CD4-positive, CD25-positive, alpha-beta regulatory T cell (primary cell): ENCODE measurements around the gene TECR. TPM values are rescaled to one million over a fixed set of nuclear protein-coding genes. Genes with fewer than 3 reads are reported as not detected.
"Not testable (repeated sequence)": the region's sequence is repeated elsewhere in the genome, so short reads cannot be mapped to it uniquely, and the experiment has no call there.

Experiments
- ATAC-seq, 2 donors: fragments of 150-1000 bp; cut with Tn5 transposase; one replicate each; pipeline ENCODE4 v1.10.0; 2021; ENCODE audit warnings: low read depth in 2 of 2, moderate number of reproducible peaks in 2 of 2, moderate library complexity in 1 of 2
- DNase-seq, 3 donors: peaks; one replicate each; pipeline versions ENCODE4 v3.0.0 to v3.0.0-alpha.2; 2012 to 2022; ENCODE audit warnings: mixed read lengths in 1 of 3
- H3K27ac ChIP-seq: one replicate; pipeline ENCODE4 v1.7.0; 2013; ENCODE audit warnings: mild to moderate bottlenecking, low read length; ENCODE audit not compliant: insufficient read depth, poor library complexity, severe bottlenecking
- H3K27me3 ChIP-seq: one replicate; pipeline ENCODE4 v1.7.0; 2013; ENCODE audit warnings: low read length; ENCODE audit not compliant: control insufficient read depth, insufficient read depth
- H3K36me3 ChIP-seq: one replicate; pipeline ENCODE4 v1.7.0; 2013; ENCODE audit warnings: mild to moderate bottlenecking, low read length, moderate library complexity; ENCODE audit not compliant: control insufficient read depth, insufficient read depth
- H3K4me1 ChIP-seq: 2 replicates; pipeline ENCODE4 v1.7.0; 2013; ENCODE audit warnings: mild to moderate bottlenecking, low read length; ENCODE audit not compliant: insufficient read depth, control insufficient read depth, poor library complexity, severe bottlenecking
- H3K4me3 ChIP-seq: one replicate; pipeline ENCODE4 v1.7.0; 2013; ENCODE audit warnings: low read depth, mild to moderate bottlenecking, low read length, moderate library complexity
- H3K9me3 ChIP-seq, 2 experiments: 1 replicate in 1 of 2; 2 replicates in 1 of 2; pipeline ENCODE4 v1.7.0; 2013; ENCODE audit warnings: low read length in 2 of 2, mild to moderate bottlenecking in 1 of 2, moderate library complexity in 1 of 2; ENCODE audit not compliant: control insufficient read depth in 2 of 2
- H3K27ac Mint-ChIP-seq, 3 donors: one replicate each; pipeline ENCODE4 v1.8.0; 2020 to 2022; ENCODE audit warnings: mild to moderate bottlenecking in 3 of 3, mixed read lengths in 3 of 3, moderate library complexity in 2 of 3
- H3K27me3 Mint-ChIP-seq: one replicate; pipeline ENCODE4 v1.8.0; 2022; ENCODE audit warnings: mild to moderate bottlenecking, mixed read lengths
- H3K36me3 Mint-ChIP-seq: one replicate; pipeline ENCODE4 v1.8.0; 2020; ENCODE audit warnings: mixed read lengths
- H3K4me1 Mint-ChIP-seq, 4 donors: one replicate each; pipeline ENCODE4 v1.8.0; 2020 to 2022; ENCODE audit warnings: mixed read lengths in 4 of 4, mild to moderate bottlenecking in 1 of 4
- H3K4me3 Mint-ChIP-seq, 4 donors: one replicate each; pipeline ENCODE4 v1.8.0; 2020 to 2022; ENCODE audit warnings: mild to moderate bottlenecking in 4 of 4, mixed read lengths in 4 of 4, moderate library complexity in 3 of 4
- H3K9me3 Mint-ChIP-seq, 7 donors: one replicate each; pipeline ENCODE4 v1.8.0; 2020 to 2022; ENCODE audit warnings: mixed read lengths in 7 of 7, mild to moderate bottlenecking in 3 of 7, moderate library complexity in 2 of 7
- polyA plus RNA-seq, 4 donors: library from polyadenylated mRNA; unstranded; fragments of 300-500 nt; fragmentation: Illumina TruSeq; gene quantifications; one replicate each; pipeline ENCODE4 v1.2.3, GENCODE V29; 2021
- total RNA-seq: library from RNA; stranded (reverse); gene quantifications from one replicate; pipeline ENCODE4 v1.2.3, GENCODE V29; 2022

The TECR gene
- total and polyA plus RNA-seq, 5 donors from 2014 or later: 159 to 351 (median 326) TPM

DNA sequence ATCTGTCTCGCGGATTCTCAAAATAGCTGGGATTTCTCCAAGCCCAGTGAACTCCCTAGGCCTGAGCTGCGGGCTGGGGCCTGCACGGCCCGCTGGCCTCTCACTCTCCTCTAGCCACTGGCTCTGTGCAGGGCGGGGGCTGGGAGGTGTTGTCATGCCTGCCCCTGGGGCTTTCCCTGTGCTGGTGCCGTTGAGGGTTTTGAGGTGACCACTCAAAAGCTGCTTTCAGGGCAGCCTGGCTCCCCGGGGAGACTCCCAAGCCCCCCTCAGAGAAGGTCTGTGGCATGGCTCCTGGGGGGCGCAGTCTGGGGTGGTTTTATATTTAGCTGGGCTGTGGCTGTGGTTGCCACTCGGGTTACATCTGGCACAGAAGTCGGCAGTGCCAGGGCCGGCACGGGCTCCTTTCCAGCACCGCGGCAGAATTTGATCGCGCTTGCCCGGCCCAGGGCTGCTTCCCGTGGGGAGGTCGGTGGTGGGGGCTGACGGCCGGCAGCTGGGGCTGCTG is 32.5 kb downstream of the TECR start:
- Histone ChIP-seq H3K27ac (no peak overlapping the region), H3K9me3 (no peaks in the 10 kb centered on the region), H3K36me3 (peaks cover 15% of the 10 kb centered on the region), H3K27me3 (no peaks in the 10 kb centered on the region), H3K4me1 (peaks cover 12% of the 10 kb centered on the region), H3K4me3 (no peak overlapping the region)
- H3K27ac Mint-ChIP-seq: no peak overlapping the region
- H3K4me1 Mint-ChIP-seq: peaks cover 0 to 28% (median 2%) of the 10 kb centered on the region in 4 donors
- H3K9me3 Mint-ChIP-seq: no peaks in the 10 kb centered on the region
- H3K36me3 Mint-ChIP-seq: peaks cover 3% of the 10 kb centered on the region
- no peak overlapping the region for H3K4me3 Mint-ChIP-seq
- H3K27me3 Mint-ChIP-seq: no peaks in the 10 kb centered on the region
- ATAC-seq (no peak), DNase-seq (no peak)

DNA sequence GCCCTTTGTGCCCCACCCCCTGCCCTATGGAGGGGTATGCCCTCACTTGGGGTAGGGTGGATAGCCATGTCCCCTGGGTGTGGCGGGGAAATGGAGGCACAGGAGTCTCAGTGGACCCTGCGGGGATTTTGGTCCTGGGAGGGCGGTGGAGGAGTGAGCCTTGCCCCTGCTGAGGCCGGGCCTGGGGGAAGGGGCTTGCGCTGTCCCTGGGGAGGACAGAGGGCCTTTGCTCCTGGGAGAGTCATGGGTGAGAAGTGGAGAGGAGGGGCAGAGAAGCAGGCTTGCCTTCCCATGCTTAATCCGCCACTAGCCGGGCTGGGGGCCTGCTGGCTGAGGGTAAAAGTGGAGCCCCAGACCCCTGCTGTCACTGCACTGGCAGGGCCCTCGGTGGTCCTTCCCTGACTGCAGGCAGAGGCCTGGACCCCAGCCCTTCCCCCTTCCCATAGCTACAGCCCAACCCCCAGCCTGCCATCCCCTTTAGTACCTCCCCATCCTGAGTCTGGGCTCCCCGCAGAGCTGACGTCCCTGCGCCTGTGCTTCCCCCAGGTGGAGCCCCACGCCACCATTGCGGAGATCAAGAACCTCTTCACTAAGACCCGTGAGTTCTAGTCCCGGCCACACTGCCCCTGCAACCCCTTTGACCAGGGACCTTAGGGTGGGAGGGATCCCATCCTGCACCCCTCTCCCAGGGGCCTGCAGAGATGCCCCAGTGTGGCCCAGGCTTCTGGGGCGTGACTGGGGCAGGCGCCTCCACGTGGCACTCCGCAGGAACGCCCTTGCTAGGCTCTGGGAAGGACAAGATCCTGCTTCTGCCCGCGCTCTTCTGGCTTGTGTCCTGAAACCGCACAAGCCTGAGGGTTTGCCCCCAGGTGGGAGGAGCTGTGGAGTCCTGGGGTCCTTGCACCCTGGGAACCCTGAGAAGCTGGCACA is 33.5 kb downstream of the TECR start:
- no peaks in the 10 kb centered on the region for H3K27me3 Mint-ChIP-seq
- Histone ChIP-seq H3K27me3 (no peaks in the 10 kb centered on the region), H3K9me3 (no peaks in the 10 kb centered on the region), H3K36me3 (peaks cover 23% of the 10 kb centered on the region), H3K27ac (no peak overlapping the region), H3K4me1 (peaks cover 11% of the 10 kb centered on the region), H3K4me3 (no peak overlapping the region)
- H3K4me1 Mint-ChIP-seq: peaks cover 0 to 36% (median 5%) of the 10 kb centered on the region in 4 donors
- DNase-seq (no peak), ATAC-seq (no peak)
- peaks cover 3% of the 10 kb centered on the region for H3K36me3 Mint-ChIP-seq
- no peaks in the 10 kb centered on the region for H3K9me3 Mint-ChIP-seq
- no peak overlapping the region for H3K4me3 Mint-ChIP-seq
- peak overlapping the region in 1 of 3 donors; percentile 42 for H3K27ac Mint-ChIP-seq

DNA sequence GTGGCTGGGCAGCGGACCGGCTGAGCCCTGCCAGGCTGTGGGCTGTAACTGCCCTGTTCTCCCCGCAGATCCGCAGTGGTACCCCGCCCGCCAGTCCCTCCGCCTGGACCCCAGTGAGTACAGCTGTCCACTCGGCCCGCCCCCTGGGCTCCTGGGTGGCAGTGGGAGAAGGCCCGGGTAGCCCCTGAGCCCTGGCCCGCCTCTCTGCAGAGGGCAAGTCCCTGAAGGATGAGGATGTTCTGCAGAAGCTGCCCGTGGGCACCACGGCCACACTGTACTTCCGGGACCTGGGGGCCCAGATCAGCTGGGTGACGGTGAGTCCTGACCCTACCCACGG is 34.2 kb downstream of the TECR start:
- Histone ChIP-seq H3K9me3 (no peaks in the 10 kb centered on the region), H3K36me3 (peaks cover 23% of the 10 kb centered on the region), H3K27me3 (no peaks in the 10 kb centered on the region), H3K4me3 (no peak overlapping the region), H3K27ac (no peak overlapping the region), H3K4me1 (peaks cover 7% of the 10 kb centered on the region)
- H3K27ac Mint-ChIP-seq: no peak overlapping the region
- ATAC-seq: no peak
- H3K36me3 Mint-ChIP-seq: peaks cover 3% of the 10 kb centered on the region
- H3K27me3 Mint-ChIP-seq: no peaks in the 10 kb centered on the region
- no peak for DNase-seq
- H3K9me3 Mint-ChIP-seq: no peaks in the 10 kb centered on the region
- H3K4me1 Mint-ChIP-seq: peaks cover 0 to 35% (median 8%) of the 10 kb centered on the region in 4 donors
- no peak overlapping the region for H3K4me3 Mint-ChIP-seq

DNA sequence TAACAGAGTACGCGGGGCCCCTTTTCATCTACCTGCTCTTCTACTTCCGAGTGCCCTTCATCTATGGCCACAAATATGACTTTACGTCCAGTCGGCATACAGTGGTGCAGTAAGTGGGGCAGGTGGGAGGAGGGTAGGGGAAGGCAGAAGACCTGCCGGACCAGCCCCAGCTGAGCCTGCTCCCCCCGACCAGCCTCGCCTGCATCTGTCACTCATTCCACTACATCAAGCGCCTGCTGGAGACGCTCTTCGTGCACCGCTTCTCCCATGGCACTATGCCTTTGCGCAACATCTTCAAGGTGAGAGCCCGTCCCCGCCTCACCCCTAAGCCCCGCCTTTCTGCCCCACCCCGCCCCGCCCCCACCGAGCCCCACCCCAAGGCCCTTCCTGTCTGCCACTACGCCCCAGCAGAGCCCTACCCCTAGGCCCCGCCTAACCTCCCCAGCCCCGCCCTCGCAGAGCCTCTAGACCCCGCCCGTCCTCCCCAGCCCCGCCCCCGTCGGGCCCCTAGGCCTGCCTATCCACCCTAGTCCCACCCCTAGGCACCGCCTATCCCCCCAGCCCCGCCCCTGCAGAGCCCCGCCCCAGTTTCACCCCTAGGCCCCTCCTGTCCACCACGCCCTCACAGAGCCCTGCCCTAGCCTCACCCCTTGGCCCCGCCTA is 34.7 kb downstream of the TECR start:
- DNase-seq: peak in 2 of 3 donors; percentile 32 to 40
- H3K27ac ChIP-seq: no peak overlapping the region
- H3K4me1 ChIP-seq: peaks cover 7% of the 10 kb centered on the region

DNA sequence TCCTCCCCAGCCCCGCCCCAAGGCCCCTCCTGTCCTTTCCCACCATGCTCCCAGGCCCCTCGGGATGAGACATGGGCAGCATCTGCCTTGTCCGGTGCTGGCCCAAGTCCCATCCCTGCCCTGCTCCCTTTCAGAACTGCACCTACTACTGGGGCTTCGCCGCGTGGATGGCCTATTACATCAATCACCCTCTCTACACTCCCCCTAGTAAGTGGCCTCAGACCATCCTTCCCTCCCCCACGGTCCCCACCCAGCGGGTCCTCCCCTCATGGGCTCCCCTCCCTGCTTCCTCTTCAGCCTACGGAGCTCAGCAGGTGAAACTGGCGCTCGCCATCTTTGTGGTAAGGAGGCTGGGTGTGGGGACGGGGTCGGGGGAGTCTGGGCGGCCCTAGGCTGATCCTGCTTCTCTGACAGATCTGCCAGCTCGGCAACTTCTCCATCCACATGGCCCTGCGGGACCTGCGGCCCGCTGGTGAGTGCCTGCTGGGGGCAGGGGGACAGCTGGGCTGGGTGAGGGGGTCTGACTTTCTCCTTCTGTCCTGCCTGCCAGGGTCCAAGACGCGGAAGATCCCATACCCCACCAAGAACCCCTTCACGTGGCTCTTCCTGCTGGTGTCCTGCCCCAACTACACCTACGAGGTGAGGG is 35.4 kb downstream of the TECR start:
- H3K36me3 Mint-ChIP-seq: not testable (repeated sequence)

More for the DNA sequence above, 34.7 kb downstream of the TECR start:
- peak; percentile 49 to 50 for ATAC-seq
- H3K36me3 ChIP-seq: peaks cover 23% of the 10 kb centered on the region
- no peak overlapping the region for H3K4me3 ChIP-seq
- no peak overlapping the region for H3K4me3 Mint-ChIP-seq
- H3K27me3 ChIP-seq: no peaks in the 10 kb centered on the region
- H3K9me3 Mint-ChIP-seq: no peaks in the 10 kb centered on the region
- peaks cover 0 to 38% (median 10%) of the 10 kb centered on the region in 4 donors for H3K4me1 Mint-ChIP-seq
- no peaks in the 10 kb centered on the region for H3K9me3 ChIP-seq
- no peak overlapping the region for H3K27ac Mint-ChIP-seq
- H3K27me3 Mint-ChIP-seq: no peaks in the 10 kb centered on the region
- H3K36me3 Mint-ChIP-seq: peaks cover 3% of the 10 kb centered on the region

DNA sequence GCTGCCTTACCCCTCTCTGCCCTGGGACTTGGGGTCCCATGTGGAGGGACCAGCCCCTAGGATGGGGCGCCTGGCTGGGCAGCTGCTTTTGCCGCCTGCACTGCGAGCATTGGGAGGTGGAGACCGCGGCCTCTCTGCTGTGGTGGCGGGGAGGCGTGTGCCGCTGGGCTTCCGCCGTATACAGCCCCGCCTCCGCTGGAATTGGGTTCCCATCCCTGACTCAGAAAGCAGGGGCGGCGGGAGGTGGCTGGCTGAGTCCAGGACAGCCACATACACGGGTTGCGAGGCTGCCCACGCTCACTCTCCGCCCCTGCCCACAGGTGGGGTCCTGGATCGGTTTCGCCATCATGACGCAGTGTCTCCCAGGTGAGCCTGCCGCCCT is 35.9 kb downstream of the TECR start:
- H3K4me3 Mint-ChIP-seq: no peak overlapping the region

More for the DNA sequence above, 35.4 kb downstream of the TECR start:
- H3K9me3 ChIP-seq, H3K27ac ChIP-seq, H3K4me3 Mint-ChIP-seq, ATAC-seq, H3K4me3 ChIP-seq, H3K27me3 ChIP-seq, H3K4me1 ChIP-seq, DNase-seq, H3K27ac Mint-ChIP-seq, H3K9me3 Mint-ChIP-seq, H3K27me3 Mint-ChIP-seq: not testable (repeated sequence)
- H3K4me1 Mint-ChIP-seq: peaks cover 0 to 39% (median 16%) of the 10 kb centered on the region in 4 donors
- H3K36me3 ChIP-seq: peaks cover 23% of the 10 kb centered on the region

DNA sequence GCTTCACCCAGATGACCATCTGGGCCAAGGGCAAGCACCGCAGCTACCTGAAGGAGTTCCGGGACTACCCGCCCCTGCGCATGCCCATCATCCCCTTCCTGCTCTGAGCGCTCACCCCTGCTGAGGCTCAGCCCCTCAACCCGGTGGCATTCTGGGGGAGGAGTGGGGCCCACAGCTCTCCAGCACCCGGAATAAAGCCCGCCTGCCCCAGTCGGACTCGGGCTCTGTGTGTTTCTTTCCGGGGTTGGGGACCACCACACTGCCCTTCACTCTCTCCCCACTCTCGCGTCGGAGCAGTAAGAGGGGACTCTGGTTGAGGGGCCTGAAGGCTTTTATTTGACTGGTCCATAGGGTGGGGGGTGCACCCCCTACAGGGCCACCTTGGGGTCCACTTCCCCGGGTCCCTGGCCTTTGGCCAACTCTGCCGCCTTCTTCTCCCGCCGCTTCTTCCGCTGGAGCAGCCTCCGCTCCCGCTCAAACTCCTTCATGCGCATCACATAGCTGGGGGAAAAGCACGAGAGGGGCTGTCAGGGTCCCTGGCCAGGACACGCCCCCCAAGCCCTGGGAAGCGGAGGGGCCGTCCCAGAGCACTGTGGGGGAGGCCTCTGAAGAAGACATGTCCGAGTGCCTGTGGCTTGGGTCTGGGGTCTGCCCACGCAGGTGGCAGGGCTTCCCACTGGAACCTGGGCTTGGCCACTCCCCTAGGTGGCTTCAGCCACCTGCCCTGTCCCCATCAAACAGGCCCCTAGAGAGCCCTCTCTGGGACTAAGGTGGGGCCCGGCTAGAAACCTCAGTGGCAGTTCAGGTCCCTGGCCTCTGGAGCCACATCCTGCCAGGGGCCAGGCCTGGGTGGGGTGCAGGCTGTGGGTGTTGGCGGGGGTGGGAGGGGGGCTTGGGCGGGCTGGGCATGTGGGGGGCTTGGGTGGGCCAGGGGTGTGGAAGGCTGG is 36.6 kb downstream of the TECR start:
- Histone ChIP-seq H3K27ac (no peak overlapping the region), H3K4me3 (no peak overlapping the region), H3K36me3 (peaks cover 23% of the 10 kb centered on the region), H3K27me3 (no peaks in the 10 kb centered on the region), H3K9me3 (no peaks in the 10 kb centered on the region), H3K4me1 (peaks cover 7% of the 10 kb centered on the region)
- H3K27me3 Mint-ChIP-seq: no peaks in the 10 kb centered on the region
- peaks cover 0 to 40% (median 15%) of the 10 kb centered on the region in 4 donors for H3K4me1 Mint-ChIP-seq
- no peak overlapping the region for H3K4me3 Mint-ChIP-seq
- ATAC-seq (no peak), DNase-seq (no peak)
- no peak overlapping the region for H3K27ac Mint-ChIP-seq
- no peaks in the 10 kb centered on the region for H3K9me3 Mint-ChIP-seq
- peaks cover 3% of the 10 kb centered on the region for H3K36me3 Mint-ChIP-seq

More for the DNA sequence above, 35.9 kb downstream of the TECR start:
- H3K4me1 Mint-ChIP-seq: peaks cover 0 to 37% (median 16%) of the 10 kb centered on the region in 4 donors
- H3K36me3 Mint-ChIP-seq: peaks cover 3% of the 10 kb centered on the region
- Histone ChIP-seq H3K4me1 (peaks cover 3% of the 10 kb centered on the region), H3K27me3 (no peaks in the 10 kb centered on the region), H3K4me3 (no peak overlapping the region), H3K27ac (no peak overlapping the region), H3K9me3 (no peaks in the 10 kb centered on the region), H3K36me3 (peaks cover 23% of the 10 kb centered on the region)
- H3K9me3 Mint-ChIP-seq: no peaks in the 10 kb centered on the region
- no peak overlapping the region for H3K27ac Mint-ChIP-seq
- ATAC-seq (no peak), DNase-seq (no peak)
- H3K27me3 Mint-ChIP-seq: no peaks in the 10 kb centered on the region
